ENCODE data around the gene GPR176. TPM values are rescaled to one million over a fixed set of nuclear protein-coding genes. Genes with fewer than 3 reads are reported as not detected.

GPR176 gene
- total RNA-seq, 1 donor: 173 TPM

- Histone ChIP-seq H2AFZ (ENCODE audit: low read length) (peak overlapping the region; percentile 66), H3K4me2 (ENCODE audit: insufficient read depth, low read length) (peak overlapping the region; percentile 37)
- peak; percentile 68 for DNase-seq (ENCODE audit: insufficient read length, low spot score, missing footprints)
Observed at GRCh38 chr15:39922462-39923092, 2.5 kb upstream of the GPR176 start.

GRCh38 chr15:39921274-39921638 lies 1.2 kb upstream of the GPR176 start:
- H2AFZ ChIP-seq (ENCODE audit: low read length): peak overlapping the region; percentile 92
- no peaks in the 10 kb centered on the region for H3K27me3 ChIP-seq (ENCODE audit: insufficient read depth, low read length)
- no peaks in the 10 kb centered on the region for H4K20me1 ChIP-seq (ENCODE audit: insufficient read depth, low read length)
- H3K4me2 ChIP-seq (ENCODE audit: insufficient read depth, low read length): peak overlapping the region; percentile 84
- TF ChIP-seq, protein P1, sequence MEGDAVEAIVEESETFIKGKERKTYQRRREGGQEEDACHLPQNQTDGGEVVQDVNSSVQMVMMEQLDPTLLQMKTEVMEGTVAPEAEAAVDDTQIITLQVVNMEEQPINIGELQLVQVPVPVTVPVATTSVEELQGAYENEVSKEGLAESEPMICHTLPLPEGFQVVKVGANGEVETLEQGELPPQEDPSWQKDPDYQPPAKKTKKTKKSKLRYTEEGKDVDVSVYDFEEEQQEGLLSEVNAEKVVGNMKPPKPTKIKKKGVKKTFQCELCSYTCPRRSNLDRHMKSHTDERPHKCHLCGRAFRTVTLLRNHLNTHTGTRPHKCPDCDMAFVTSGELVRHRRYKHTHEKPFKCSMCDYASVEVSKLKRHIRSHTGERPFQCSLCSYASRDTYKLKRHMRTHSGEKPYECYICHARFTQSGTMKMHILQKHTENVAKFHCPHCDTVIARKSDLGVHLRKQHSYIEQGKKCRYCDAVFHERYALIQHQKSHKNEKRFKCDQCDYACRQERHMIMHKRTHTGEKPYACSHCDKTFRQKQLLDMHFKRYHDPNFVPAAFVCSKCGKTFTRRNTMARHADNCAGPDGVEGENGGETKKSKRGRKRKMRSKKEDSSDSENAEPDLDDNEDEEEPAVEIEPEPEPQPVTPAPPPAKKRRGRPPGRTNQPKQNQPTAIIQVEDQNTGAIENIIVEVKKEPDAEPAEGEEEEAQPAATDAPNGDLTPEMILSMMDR (IDR thresholded peaks at IDR 0.05; ENCODE audit: extremely low read depth, low read depth, low read length): no peak
- no peaks in the 10 kb centered on the region for H3K36me3 ChIP-seq (ENCODE audit: insufficient read depth, low read length)
- H3K4me1 ChIP-seq (ENCODE audit: insufficient read depth, low read length): peaks cover 31% of the 10 kb centered on the region
- peak overlapping the region; percentile 96 for H3K4me3 ChIP-seq (ENCODE audit: insufficient read depth, low read length)
- DNase-seq (ENCODE audit: insufficient read length, low spot score, missing footprints): no peak
- H3K79me2 ChIP-seq (ENCODE audit: insufficient read depth, low read length): peaks cover 39% of the 10 kb centered on the region
- H3K9me3 ChIP-seq (ENCODE audit: low read depth, low read length): no peaks in the 10 kb centered on the region
- H3K27ac ChIP-seq (ENCODE audit: low read depth, low read length): peak overlapping the region; percentile 100

More at GRCh38 chr15:39922462-39923092, 2.5 kb upstream of the GPR176 start:
- no peak overlapping the region for H3K4me3 ChIP-seq (ENCODE audit: insufficient read depth, low read length)
- peaks cover 31% of the 10 kb centered on the region for H3K4me1 ChIP-seq (ENCODE audit: insufficient read depth, low read length)
- no peaks in the 10 kb centered on the region for H4K20me1 ChIP-seq (ENCODE audit: insufficient read depth, low read length)
- peaks cover 26% of the 10 kb centered on the region for H3K79me2 ChIP-seq (ENCODE audit: insufficient read depth, low read length)
- no peaks in the 10 kb centered on the region for H3K9me3 ChIP-seq (ENCODE audit: low read depth, low read length)
- TF ChIP-seq, protein P1 (IDR thresholded peaks at IDR 0.05; ENCODE audit: extremely low read depth, low read depth, low read length): no peak
- H3K27me3 ChIP-seq (ENCODE audit: insufficient read depth, low read length): no peaks in the 10 kb centered on the region
- H3K36me3 ChIP-seq (ENCODE audit: insufficient read depth, low read length): no peaks in the 10 kb centered on the region
- H3K27ac ChIP-seq (ENCODE audit: low read depth, low read length): peak overlapping the region; percentile 20

DNA sequence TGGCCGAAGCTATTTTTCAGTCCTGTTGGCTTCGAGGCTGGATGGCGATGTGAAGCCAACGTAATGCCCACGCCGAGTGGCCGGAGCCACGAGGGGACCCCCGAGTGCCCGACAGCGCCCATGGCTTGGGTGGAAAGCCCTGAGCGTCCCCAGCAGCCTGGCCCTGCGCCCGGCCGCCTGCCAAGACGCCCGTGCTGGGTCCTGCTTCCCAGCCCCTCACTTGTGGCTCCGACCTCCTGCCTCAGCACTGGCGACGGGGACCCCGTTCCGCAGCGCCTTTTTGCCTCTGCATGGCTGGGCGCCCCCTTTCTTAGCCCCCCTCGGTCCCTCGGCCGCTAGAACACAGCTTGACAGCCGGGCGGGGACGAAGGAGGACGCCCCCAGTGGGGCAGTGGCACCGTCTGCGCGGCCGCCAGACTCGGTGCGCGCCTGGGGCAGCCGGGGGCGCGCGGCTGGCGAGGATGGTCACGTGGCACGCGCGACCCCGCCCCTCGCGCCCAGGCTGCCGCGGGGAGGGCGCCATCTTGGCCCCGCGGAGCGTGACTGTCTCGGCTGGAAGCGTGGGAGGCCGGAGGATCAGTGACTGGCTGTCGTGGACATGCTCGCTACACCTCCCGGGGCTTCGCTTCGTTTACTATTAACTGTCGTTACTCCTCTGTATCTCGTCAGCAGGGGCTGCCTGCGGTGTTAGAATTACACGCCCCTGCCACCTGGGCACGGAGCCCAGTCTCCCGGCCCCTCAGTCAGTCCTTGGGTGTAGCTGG lies 626 bp upstream of the GPR176 start:
- peak overlapping the region; percentile 92 for H2AFZ ChIP-seq (ENCODE audit: low read length)
- peaks cover 45% of the 10 kb centered on the region for H3K79me2 ChIP-seq (ENCODE audit: insufficient read depth, low read length)
- H3K36me3 ChIP-seq (ENCODE audit: insufficient read depth, low read length): peaks cover 4% of the 10 kb centered on the region
- DNase-seq (ENCODE audit: insufficient read length, low spot score, missing footprints): peak; percentile 95
- TF ChIP-seq, protein P1 (IDR thresholded peaks at IDR 0.05; ENCODE audit: extremely low read depth, low read depth, low read length): no peak
- peak overlapping the region; percentile 96 for H3K4me3 ChIP-seq (ENCODE audit: insufficient read depth, low read length)
- H3K27ac ChIP-seq (ENCODE audit: low read depth, low read length): peak overlapping the region; percentile 100
- H4K20me1 ChIP-seq (ENCODE audit: insufficient read depth, low read length): no peaks in the 10 kb centered on the region
- peaks cover 31% of the 10 kb centered on the region for H3K4me1 ChIP-seq (ENCODE audit: insufficient read depth, low read length)
- H3K9me3 ChIP-seq (ENCODE audit: low read depth, low read length): no peaks in the 10 kb centered on the region
- no peaks in the 10 kb centered on the region for H3K27me3 ChIP-seq (ENCODE audit: insufficient read depth, low read length)
- peak overlapping the region; percentile 84 for H3K4me2 ChIP-seq (ENCODE audit: insufficient read depth, low read length)

DNA sequence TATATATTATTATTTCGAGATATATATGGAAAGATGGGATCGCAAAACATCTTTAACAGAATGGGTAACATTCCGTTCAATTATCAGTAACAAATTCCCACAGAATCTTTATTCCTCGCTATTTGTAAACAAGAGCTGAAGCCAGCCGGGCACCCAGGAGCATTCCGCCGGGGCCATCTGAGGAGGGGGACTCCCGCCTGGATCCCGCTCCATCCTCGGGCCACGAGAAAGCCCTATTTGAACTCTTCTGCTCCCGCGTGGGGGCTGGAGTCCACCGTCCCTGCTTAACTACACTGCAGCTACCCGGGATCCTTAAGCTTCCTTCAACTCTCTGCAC lies 687 bp downstream of the GPR176 start:
- peaks cover 25% of the 10 kb centered on the region for H3K4me1 ChIP-seq (ENCODE audit: insufficient read depth, low read length)
- H3K36me3 ChIP-seq (ENCODE audit: insufficient read depth, low read length): peaks cover 12% of the 10 kb centered on the region
- H3K9me3 ChIP-seq (ENCODE audit: low read depth, low read length): no peaks in the 10 kb centered on the region
- DNase-seq (ENCODE audit: insufficient read length, low spot score, missing footprints): no peak
- peak overlapping the region; percentile 100 for H3K27ac ChIP-seq (ENCODE audit: low read depth, low read length)
- peaks cover 5% of the 10 kb centered on the region for H4K20me1 ChIP-seq (ENCODE audit: insufficient read depth, low read length)
- peaks cover 58% of the 10 kb centered on the region for H3K79me2 ChIP-seq (ENCODE audit: insufficient read depth, low read length)
- H3K4me3 ChIP-seq (ENCODE audit: insufficient read depth, low read length): peak overlapping the region; percentile 96
- no peak overlapping the region for H2AFZ ChIP-seq (ENCODE audit: low read length)
- no peaks in the 10 kb centered on the region for H3K27me3 ChIP-seq (ENCODE audit: insufficient read depth, low read length)
- TF ChIP-seq, protein P1 (IDR thresholded peaks at IDR 0.05; ENCODE audit: extremely low read depth, low read depth, low read length): no peak
- H3K4me2 ChIP-seq (ENCODE audit: insufficient read depth, low read length): peak overlapping the region; percentile 84
